ENCODE measurements around the gene PPTC7. TPM values are rescaled to one million over a fixed set of nuclear protein-coding genes. Genes with fewer than 3 reads are reported as not detected.

The PPTC7 gene
- total and polyA plus RNA-seq, 2 of the 13 experiments (the other 11 are each of a cell fraction or from before 2014, with no cell fraction given): 4.8 to 12.3 TPM

GRCh38 chr12:110613771-110614684 is 30.9 kb upstream of the PPTC7 start, which contains the start of gene TCTN1 (continued):
- no peak for TF ChIP-seq NFKBIZ (CRISPR knock-in tag; IDR thresholded peaks at IDR 0.05)
- peak; percentile 66 for TF ChIP-seq IKZF5 (CRISPR knock-in tag; IDR thresholded peaks at IDR 0.05)
- TF ChIP-seq ZNF136 (CRISPR knock-in tag; IDR thresholded peaks at IDR 0.05; ENCODE audit: low read depth): peak; percentile 72; the same call in 1 of the 2 replicates
- peak; percentile 13; the same call in 1 of the 2 replicates for TF ChIP-seq SNAPC2 (CRISPR knock-in tag; IDR thresholded peaks at IDR 0.05)
- no peak for TF ChIP-seq ZNF672 (CRISPR knock-in tag; IDR thresholded peaks at IDR 0.05)
- TF ChIP-seq, protein P1, sequence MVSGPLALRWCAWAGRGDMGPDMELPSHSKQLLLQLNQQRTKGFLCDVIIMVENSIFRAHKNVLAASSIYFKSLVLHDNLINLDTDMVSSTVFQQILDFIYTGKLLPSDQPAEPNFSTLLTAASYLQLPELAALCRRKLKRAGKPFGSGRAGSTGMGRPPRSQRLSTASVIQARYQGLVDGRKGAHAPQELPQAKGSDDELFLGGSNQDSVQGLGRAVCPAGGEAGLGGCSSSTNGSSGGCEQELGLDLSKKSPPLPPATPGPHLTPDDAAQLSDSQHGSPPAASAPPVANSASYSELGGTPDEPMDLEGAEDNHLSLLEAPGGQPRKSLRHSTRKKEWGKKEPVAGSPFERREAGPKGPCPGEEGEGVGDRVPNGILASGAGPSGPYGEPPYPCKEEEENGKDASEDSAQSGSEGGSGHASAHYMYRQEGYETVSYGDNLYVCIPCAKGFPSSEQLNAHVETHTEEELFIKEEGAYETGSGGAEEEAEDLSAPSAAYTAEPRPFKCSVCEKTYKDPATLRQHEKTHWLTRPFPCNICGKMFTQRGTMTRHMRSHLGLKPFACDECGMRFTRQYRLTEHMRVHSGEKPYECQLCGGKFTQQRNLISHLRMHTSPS (CRISPR knock-in tag; IDR thresholded peaks at IDR 0.05; ENCODE audit: low read depth): 0 out of 2 replicates have a peak, but pooled peaks have one; percentile 23
- 0 out of 2 replicates have a peak, but pooled peaks have one; percentile 20 for TF ChIP-seq SP5 (CRISPR knock-in tag; IDR thresholded peaks at IDR 0.05; ENCODE audit: borderline replicate concordance, low read depth)
- TF ChIP-seq, protein P2, sequence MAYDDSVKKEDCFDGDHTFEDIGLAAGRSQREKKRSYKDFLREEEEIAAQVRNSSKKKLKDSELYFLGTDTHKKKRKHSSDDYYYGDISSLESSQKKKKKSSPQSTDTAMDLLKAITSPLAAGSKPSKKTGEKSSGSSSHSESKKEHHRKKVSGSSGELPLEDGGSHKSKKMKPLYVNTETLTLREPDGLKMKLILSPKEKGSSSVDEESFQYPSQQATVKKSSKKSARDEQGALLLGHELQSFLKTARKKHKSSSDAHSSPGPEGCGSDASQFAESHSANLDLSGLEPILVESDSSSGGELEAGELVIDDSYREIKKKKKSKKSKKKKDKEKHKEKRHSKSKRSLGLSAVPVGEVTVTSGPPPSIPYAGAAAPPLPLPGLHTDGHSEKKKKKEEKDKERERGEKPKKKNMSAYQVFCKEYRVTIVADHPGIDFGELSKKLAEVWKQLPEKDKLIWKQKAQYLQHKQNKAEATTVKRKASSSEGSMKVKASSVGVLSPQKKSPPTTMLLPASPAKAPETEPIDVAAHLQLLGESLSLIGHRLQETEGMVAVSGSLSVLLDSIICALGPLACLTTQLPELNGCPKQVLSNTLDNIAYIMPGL (CRISPR knock-in tag; IDR thresholded peaks at IDR 0.05; ENCODE audit: borderline replicate concordance in 1 of 2, low read depth in 1 of 2): peak; percentile 81 to 84
- no peak for TF ChIP-seq TRIM24 (CRISPR knock-in tag; IDR thresholded peaks at IDR 0.05)
- no peak for TF ChIP-seq HOXA7 (CRISPR knock-in tag; IDR thresholded peaks at IDR 0.05)
- TF ChIP-seq ZNF124 (CRISPR knock-in tag; IDR thresholded peaks at IDR 0.05): no peak
- TF ChIP-seq, protein P3, sequence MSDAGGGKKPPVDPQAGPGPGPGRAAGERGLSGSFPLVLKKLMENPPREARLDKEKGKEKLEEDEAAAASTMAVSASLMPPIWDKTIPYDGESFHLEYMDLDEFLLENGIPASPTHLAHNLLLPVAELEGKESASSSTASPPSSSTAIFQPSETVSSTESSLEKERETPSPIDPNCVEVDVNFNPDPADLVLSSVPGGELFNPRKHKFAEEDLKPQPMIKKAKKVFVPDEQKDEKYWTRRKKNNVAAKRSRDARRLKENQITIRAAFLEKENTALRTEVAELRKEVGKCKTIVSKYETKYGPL (CRISPR knock-in tag; IDR thresholded peaks at IDR 0.05): peak; percentile 43; the same call in 1 of the 2 replicates
- TF ChIP-seq, protein P4, sequence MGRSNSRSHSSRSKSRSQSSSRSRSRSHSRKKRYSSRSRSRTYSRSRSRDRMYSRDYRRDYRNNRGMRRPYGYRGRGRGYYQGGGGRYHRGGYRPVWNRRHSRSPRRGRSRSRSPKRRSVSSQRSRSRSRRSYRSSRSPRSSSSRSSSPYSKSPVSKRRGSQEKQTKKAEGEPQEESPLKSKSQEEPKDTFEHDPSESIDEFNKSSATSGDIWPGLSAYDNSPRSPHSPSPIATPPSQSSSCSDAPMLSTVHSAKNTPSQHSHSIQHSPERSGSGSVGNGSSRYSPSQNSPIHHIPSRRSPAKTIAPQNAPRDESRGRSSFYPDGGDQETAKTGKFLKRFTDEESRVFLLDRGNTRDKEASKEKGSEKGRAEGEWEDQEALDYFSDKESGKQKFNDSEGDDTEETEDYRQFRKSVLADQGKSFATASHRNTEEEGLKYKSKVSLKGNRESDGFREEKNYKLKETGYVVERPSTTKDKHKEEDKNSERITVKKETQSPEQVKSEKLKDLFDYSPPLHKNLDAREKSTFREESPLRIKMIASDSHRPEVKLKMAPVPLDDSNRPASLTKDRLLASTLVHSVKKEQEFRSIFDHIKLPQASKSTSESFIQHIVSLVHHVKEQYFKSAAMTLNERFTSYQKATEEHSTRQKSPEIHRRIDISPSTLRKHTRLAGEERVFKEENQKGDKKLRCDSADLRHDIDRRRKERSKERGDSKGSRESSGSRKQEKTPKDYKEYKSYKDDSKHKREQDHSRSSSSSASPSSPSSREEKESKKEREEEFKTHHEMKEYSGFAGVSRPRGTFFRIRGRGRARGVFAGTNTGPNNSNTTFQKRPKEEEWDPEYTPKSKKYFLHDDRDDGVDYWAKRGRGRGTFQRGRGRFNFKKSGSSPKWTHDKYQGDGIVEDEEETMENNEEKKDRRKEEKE (IDR thresholded peaks at IDR 0.05): no peak
- TF ChIP-seq ZNF33B (CRISPR knock-in tag; IDR thresholded peaks at IDR 0.05): 0 out of 2 replicates have a peak, but pooled peaks have one; percentile 86
- TF ChIP-seq ZNF121 (CRISPR knock-in tag; IDR thresholded peaks at IDR 0.05): peak; percentile 35
- TF ChIP-seq ARNT2 (CRISPR knock-in tag; IDR thresholded peaks at IDR 0.05; ENCODE audit: low read depth): peak; percentile 73
- TF ChIP-seq SMAD3 (CRISPR knock-in tag; IDR thresholded peaks at IDR 0.05): no peak
- no peak for TF ChIP-seq ZNF746 (CRISPR knock-in tag; IDR thresholded peaks at IDR 0.05)
- no peak for TF ChIP-seq ZNF24 (IDR thresholded peaks at IDR 0.05)
- TF ChIP-seq FOXA1 (IDR thresholded peaks at IDR 0.05): no peak
- TF ChIP-seq FOXA1 (CRISPR knock-in tag; IDR thresholded peaks at IDR 0.05): no peak
